K562 (cell line): ENCODE data around the gene PSMD11. TPM values are rescaled to one million over a fixed set of nuclear protein-coding genes. Genes with fewer than 3 reads are reported as not detected.

Experiments used
- ATAC-seq: fragments of 200-7000 bp; cut with Tn5 transposase; 3 replicates; pipeline ENCODE4 v1.9.1; 2020; ENCODE audit warnings: moderate library complexity
- BruUV-seq: library from RNA; stranded (reverse); fragments of 400-500 nt; replicated peaks from 2 replicates; lab custom pipeline; 2021; lab: Mats Ljungman, UMichigan
- CTCF ChIA-PET: fragments of 300-600 bp; formaldehyde crosslinking; extraction: SDS; loops from one replicate; lab custom pipeline; 2021; ENCODE audit warnings: low intra/inter-chr PET ratio; lab: Yijun Ruan, JAX
- POLR2A ChIA-PET: fragments of 300-600, 350-650 bp; sonication (Branson Sonifier 250); formaldehyde crosslinking; extraction: SDS; loops from one replicate; lab custom pipeline; 2021; ENCODE audit warnings: antibody characterized with exemption, inconsistent platforms; lab: Yijun Ruan, JAX
- DNase-seq, 4 experiments: peaks; one replicate each; pipeline versions ENCODE4 v3.0.0 to v3.0.0-alpha.2; 2011 to 2018; ENCODE audit warnings: low spot score in 3 of 4, mixed read lengths in 3 of 4; ENCODE audit errors: extremely low read depth in 1 of 4
- FAIRE-seq: peaks from 2 replicates; lab custom pipeline; 2011; peaks lifted over from hg19 to GRCh38; lab: Jason Lieb, UNC
- H2AFZ ChIP-seq: 2 replicates; pipeline ENCODE4 v1.6.0; 2011; ENCODE audit warnings: low read depth, low read length, control low read depth, inconsistent platforms
- H3K27ac ChIP-seq: fragments of 200-600 bp; 3 replicates; pipeline ENCODE4 v1.8.0; 2011; ENCODE audit warnings: low read depth, mild to moderate bottlenecking, control low read depth, inconsistent platforms, low read length, moderate library complexity, mixed read lengths; ENCODE audit errors: extremely low read depth
- H3K27me3 ChIP-seq, 2 experiments: fragments of 300-600 bp in 1 of 2; 2 replicates in 1 of 2; 3 replicates in 1 of 2; pipeline versions ENCODE4 v1.6.0 to v1.8.0; 2011; ENCODE audit warnings: inconsistent platforms in 2 of 2, low read length in 2 of 2, mild to moderate bottlenecking in 1 of 2, mixed read lengths in 1 of 2, moderate library complexity in 1 of 2; ENCODE audit not compliant: control insufficient read depth in 2 of 2, insufficient read depth in 2 of 2
- H3K36me3 ChIP-seq: fragments of 300-600 bp; 3 replicates; pipeline ENCODE4 v1.8.0; 2011; ENCODE audit warnings: mild to moderate bottlenecking, low read length, inconsistent platforms; ENCODE audit not compliant: control insufficient read depth, insufficient read depth
- H3K4me1 ChIP-seq, 2 experiments: fragments of 200-600 bp in 1 of 2; replicated peaks in 1 of 2; 2 replicates in 1 of 2; 3 replicates in 1 of 2; pipeline versions ENCODE4 v1.5.1 to v1.8.0; 2011; ENCODE audit warnings: inconsistent platforms in 2 of 2, low read length in 2 of 2, mild to moderate bottlenecking in 1 of 2, mixed read lengths in 1 of 2, moderate library complexity in 1 of 2; ENCODE audit not compliant: control insufficient read depth in 2 of 2, insufficient read depth in 2 of 2
- H3K4me2 ChIP-seq: 2 replicates; pipeline ENCODE4 v1.6.1; 2011; ENCODE audit warnings: low read length, control low read depth, inconsistent platforms, mixed read lengths; ENCODE audit not compliant: insufficient read depth
- H3K4me3 ChIP-seq: fragments of 200-600 bp; sonication (generic), shearing (Covaris generic); 2 replicates; pipeline ENCODE4 v1.5.1; 2016; ENCODE audit warnings: control low read depth, inconsistent platforms
- H3K79me2 ChIP-seq: fragments of 200-600 bp; 3 replicates; pipeline ENCODE4 v1.8.0; 2011; ENCODE audit warnings: low read length, inconsistent platforms; ENCODE audit not compliant: control insufficient read depth, insufficient read depth
- H3K9ac ChIP-seq, 2 experiments: 2 replicates each; pipeline versions ENCODE4 v1.6.0 to v1.6.1; 2011; ENCODE audit warnings: low read depth in 2 of 2, low read length in 2 of 2, control low read depth in 1 of 2, inconsistent platforms in 1 of 2, mild to moderate bottlenecking in 1 of 2, mixed read lengths in 1 of 2; ENCODE audit not compliant: insufficient read depth in 1 of 2
- H3K9me1 ChIP-seq: one replicate; pipeline ENCODE4 v1.6.0; 2011; ENCODE audit warnings: inconsistent platforms, mild to moderate bottlenecking, low read length, moderate library complexity; ENCODE audit not compliant: control insufficient read depth, insufficient read depth
- H3K9me3 ChIP-seq: replicated peaks from 2 replicates; pipeline ENCODE4 v1.5.1; 2011; ENCODE audit warnings: low read depth, low read length, inconsistent platforms; ENCODE audit not compliant: control insufficient read depth, insufficient read depth
- H4K20me1 ChIP-seq: replicated peaks from 2 replicates; pipeline ENCODE4 v1.6.1; 2011; ENCODE audit warnings: low read length, inconsistent platforms, mixed read lengths; ENCODE audit not compliant: control insufficient read depth, insufficient read depth
- ATF1 ChIP-seq, 2 experiments: fragments of 450-650 bp in 1 of 2; IDR thresholded peaks; 2 replicates each; pipeline ENCODE4 v1.6.1; 2016; ENCODE audit warnings: missing compliant biosample characterization in 1 of 2, missing genetic modification characterization in 1 of 2
- BACH1 ChIP-seq: fragments of 200-800 bp; sonication (Bioruptor generic); IDR thresholded peaks from 2 replicates; pipeline ENCODE4 v1.6.1; 2016; ENCODE audit warnings: missing genetic modification characterization, missing compliant biosample characterization
- C11orf30 ChIP-seq: fragments of 450-650 bp; IDR thresholded peaks from 2 replicates; pipeline ENCODE4 v1.6.1; 2016; ENCODE audit warnings: low read depth, mild to moderate bottlenecking
- GABPB2 ChIP-seq: fragments of 250-450 bp; sonication (Bioruptor Pico); conservative IDR thresholded peaks from 2 replicates; pipeline ENCODE4 v1.5.1; 2021; ENCODE audit warnings: mild to moderate bottlenecking
- GTF2B ChIP-seq: IDR thresholded peaks from 2 replicates; pipeline ENCODE4 v1.6.1; 2011; ENCODE audit not compliant: insufficient read length; ENCODE audit errors: extremely low read depth
- HDAC1 ChIP-seq, 2 experiments: fragments of 450-650 bp; IDR thresholded peaks; 2 replicates each; pipeline ENCODE4 v1.6.1; 2016 to 2017; ENCODE audit warnings: inconsistent platforms in 1 of 2, mild to moderate bottlenecking in 1 of 2, moderate library complexity in 1 of 2
- PHF21A ChIP-seq: fragments of 450-650 bp; IDR thresholded peaks from 2 replicates; pipeline ENCODE4 v1.6.1; 2017; ENCODE audit warnings: low read depth, borderline replicate concordance
- RHOXF2B ChIP-seq: fragments of 250-450 bp; sonication (Bioruptor Pico); conservative IDR thresholded peaks from 2 replicates; pipeline ENCODE4 v1.5.1; 2021
- SFPQ ChIP-seq: fragments of 200-400 bp; formaldehyde crosslinking; IDR thresholded peaks from 2 replicates; pipeline ENCODE4 v1.6.1; 2017; ENCODE audit warnings: mild to moderate bottlenecking, low read depth, low read length, moderate library complexity
- SRF ChIP-seq, 2 experiments: fragments of 250-450, 450-650 bp in 1 of 2; sonication (Bioruptor Pico) in 1 of 2; sonication (generic) in 1 of 2; formaldehyde crosslinking; IDR thresholded peaks; 2 replicates each; pipeline versions ENCODE4 v1.5.0 to v1.5.1; 2020 to 2022; ENCODE audit warnings: mild to moderate bottlenecking in 1 of 2, missing genetic modification reagents in 1 of 2
- TAF15 ChIP-seq: fragments of 200-400 bp; formaldehyde crosslinking; IDR thresholded peaks from 2 replicates; pipeline ENCODE4 v1.6.1; 2017; ENCODE audit warnings: mild to moderate bottlenecking, low read depth, low read length, moderate library complexity
- TAF9B ChIP-seq: fragments of 450-650 bp; IDR thresholded peaks from 2 replicates; pipeline ENCODE4 v1.6.1; 2018; ENCODE audit warnings: mild to moderate bottlenecking; ENCODE audit not compliant: partially characterized antibody
- USF2 ChIP-seq: sonication (generic); formaldehyde crosslinking; IDR thresholded peaks from 2 replicates; pipeline ENCODE4 v1.5.0; 2020; ENCODE audit warnings: missing genetic modification reagents
- ZFX ChIP-seq: sonication (generic); formaldehyde crosslinking; IDR thresholded peaks from 2 replicates; pipeline ENCODE4 v1.8.0; 2022; ENCODE audit warnings: mild to moderate bottlenecking, missing genetic modification reagents, moderate library complexity
- ZNF280B ChIP-seq: fragments of 250-450 bp; sonication (Bioruptor Pico); IDR thresholded peaks from 2 replicates; pipeline ENCODE4 v1.5.1; 2021; ENCODE audit warnings: mild to moderate bottlenecking
- ZNF507 ChIP-seq: conservative IDR thresholded peaks from 2 replicates; pipeline ENCODE4 v1.6.1; 2017; ENCODE audit warnings: missing genetic modification characterization, missing compliant biosample characterization
- WGBS: fragments of 100-300 bp; shearing (Covaris generic); methylation state at CpG from one replicate; pipeline ENCODE4 v1.1.6; 2016; ENCODE audit warnings: low coverage, mixed read lengths; ENCODE audit not compliant: insufficient coverage; ENCODE audit errors: missing lambda C conversion rate; 5-methylcytosine and 5-hydroxymethylcytosine counted together
- in situ Hi-C: fragments of 300-500 bp; cut with MboI; formaldehyde crosslinking; loops from 4 replicates; pipeline ENCODE4 v1.15.0; 2018; ENCODE audit warnings: inconsistent platforms, mixed read lengths
- intact Hi-C: fragments of 100-400 bp; cut with micrococcal nuclease; formaldehyde crosslinking; loops from 2 replicates; pipeline ENCODE4 v1.14.2; 2022
- polyA plus RNA-seq, 8 experiments: library from polyadenylated mRNA; depleted of rRNA in 4 of 8; stranded (reverse) in 5 of 8; unstranded in 3 of 8; fragments of >200 nt; fragmentation: Nextera tagmentation in 2 of 8; fragmentation: Illumina TruSeq in 1 of 8; extraction: Ambion mirVana in 2 of 8; extraction: Trizol in 1 of 8; gene quantifications; 2 replicates each; pipeline versions ENCODE4 v1.2.1 to v1.2.3, GENCODE V29; 2011 to 2014; ENCODE audit warnings: inconsistent platforms in 1 of 8, missing spikeins in 1 of 8
- total RNA-seq, 7 experiments: library from RNA; depleted of rRNA in 6 of 7; stranded (reverse); fragments of >200 nt in 6 of 7; fragmentation: Illumina TruSeq in 2 of 7; extraction: Trizol in 2 of 7; gene quantifications; 2 replicates each; pipeline versions ENCODE4 v1.2.1 to v1.2.3, GENCODE V29; 2011 to 2021; ENCODE audit warnings: low replicate concordance in 1 of 7

PSMD11 gene
- total and polyA plus RNA-seq, 9 of the 15 experiments (the other 6 are each of a cell fraction or from before 2014, with no cell fraction given): 104 to 378 (median 158) TPM

GRCh38 chr17:32445971-32446370, 1.7 kb downstream of the PSMD11 start (continued):
- TF ChIP-seq GABPB2 (CRISPR knock-in tag): no peak

- H3K4me2 ChIP-seq: peak overlapping the region; percentile 5; the same call in 1 of the 2 replicates
- H3K9me3 ChIP-seq: no peaks in the 10 kb centered on the region
- H3K4me1 ChIP-seq: peaks cover 11 to 17% of the 10 kb centered on the region in 2 experiments; a peak in 4 of 5 replicates
- H2AFZ ChIP-seq: no peak overlapping the region
- H3K27ac ChIP-seq: no peak overlapping the region; the same call in 2 of the 3 replicates
- H3K4me3 ChIP-seq: no peak overlapping the region; the same call in 1 of the 2 replicates
- FAIRE-seq (no peak), DNase-seq (no peak), ATAC-seq (no peak)
- CTCF ChIA-PET: interaction anchor here (0.7 kb wide), 1 partner anchor 1007 kb away, joined by 4 read pairs; no protein-coding TSS in a partner anchor
- no peaks in the 10 kb centered on the region for H3K27me3 ChIP-seq
- WGBS: 82% methylated on average over 2 of the region's 2 CpGs
- in situ Hi-C loops: no loop called here
- no TSS peak for BruUV-seq
- peaks cover 75% of the 10 kb centered on the region for H3K79me2 ChIP-seq
- H3K36me3 ChIP-seq: peaks cover 70% of the 10 kb centered on the region
- 0 out of 4 replicates have a peak overlapping the region, but pooled peaks of 1 of the 2 experiments have one; percentile 13 for H3K9ac ChIP-seq
- POLR2A ChIA-PET: interaction anchor here (0.9 kb wide), 1 partner anchor 98 kb away, joined by 4 read pairs; no protein-coding TSS in a partner anchor
- intact Hi-C loops: loop anchor here (10.0 kb wide), 1 partner anchor 72 kb away; no protein-coding TSS in a partner anchor
- H3K9me1 ChIP-seq: no peaks in the 10 kb centered on the region
- H4K20me1 ChIP-seq: peaks cover 8% of the 10 kb centered on the region; the same call in 1 of the 2 replicates
- TF ChIP-seq TAF15 (no peak), TAF9B (no peak), C11orf30 (no peak), SFPQ (no peak), BACH1 (tag) (no peak), HDAC1 (IDR thresholded peaks at IDR 0.05) (no peak), SRF (CRISPR knock-in tag; IDR thresholded peaks at IDR 0.05) (no peak), ZNF280B (no peak), GTF2B (no peak), PHF21A (no peak), USF2 (no peak), RHOXF2B (CRISPR knock-in tag) (no peak), ZNF507 (tag) (no peak), ZFX (CRISPR knock-in tag) (no peak), ATF1 (CRISPR knock-in tag; IDR thresholded peaks at IDR 0.05) (no peak), ATF1 (tag; IDR thresholded peaks at IDR 0.05) (no peak)
Observed at GRCh38 chr17:32446949-32447348, 2.6 kb downstream of the PSMD11 start.
